COLO668 (cell line): Measurements from ENCODE around the gene PRKCA.

Source experiments
- DNase-seq: peaks from one replicate; lab custom pipeline; 2025; ENCODE audit not compliant: unreplicated experiment; lab: John Stamatoyannopoulos, UW

Gene PRKCA

GRCh38 chr17:66839616-66840015 lies 537.2 kb downstream of the PRKCA start:
- DNase-seq = no peak

- DNase-seq = no peak
These were observed 537.6 kb downstream of the PRKCA start for GRCh38 chr17:66840061-66840460.

DNA sequence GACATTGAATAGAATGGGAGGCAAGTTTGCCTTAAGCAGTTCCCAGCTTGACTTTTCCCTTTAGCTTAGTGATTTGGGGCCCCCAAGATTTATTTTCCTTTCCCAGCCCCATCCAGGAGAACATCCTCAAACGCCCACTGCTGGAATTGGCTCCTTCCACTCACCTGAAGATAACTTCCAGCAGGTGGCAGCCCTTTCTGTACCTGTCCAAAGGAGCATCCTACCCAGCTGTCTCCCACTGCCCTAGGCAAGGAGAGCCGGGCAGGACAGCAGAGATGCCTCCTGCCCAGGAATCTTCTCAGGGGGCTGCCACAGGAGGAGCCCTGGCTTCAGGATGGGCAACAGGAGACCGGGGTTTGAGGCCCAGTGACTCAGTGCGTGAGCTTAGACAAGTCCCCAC lies 538.9 kb downstream of the PRKCA start:
- no peak for DNase-seq

- DNase-seq = no peak
These were observed 539.3 kb downstream of the PRKCA start for GRCh38 chr17:66841744-66842143.

DNA sequence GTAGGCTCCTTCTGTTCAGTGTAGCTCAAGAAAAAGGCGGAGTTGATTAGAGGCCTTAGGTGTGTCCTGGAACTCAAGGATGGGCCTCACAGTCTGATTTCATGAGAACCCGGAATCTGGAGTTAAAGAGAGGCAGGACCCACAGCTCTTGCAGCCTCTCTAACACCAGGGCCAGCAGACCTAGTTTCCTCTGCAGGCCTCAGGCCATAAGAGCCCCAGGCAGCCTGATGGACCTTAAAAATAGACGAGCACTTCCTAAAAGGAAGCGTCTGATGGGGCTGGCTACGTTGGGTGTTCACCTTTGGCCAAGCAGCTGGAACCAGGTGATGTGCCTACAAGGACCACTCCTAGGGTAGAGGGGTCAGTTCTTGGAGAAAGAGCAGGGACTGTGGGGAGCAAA lies 540.1 kb downstream of the PRKCA start:
- DNase-seq = no peak

DNA sequence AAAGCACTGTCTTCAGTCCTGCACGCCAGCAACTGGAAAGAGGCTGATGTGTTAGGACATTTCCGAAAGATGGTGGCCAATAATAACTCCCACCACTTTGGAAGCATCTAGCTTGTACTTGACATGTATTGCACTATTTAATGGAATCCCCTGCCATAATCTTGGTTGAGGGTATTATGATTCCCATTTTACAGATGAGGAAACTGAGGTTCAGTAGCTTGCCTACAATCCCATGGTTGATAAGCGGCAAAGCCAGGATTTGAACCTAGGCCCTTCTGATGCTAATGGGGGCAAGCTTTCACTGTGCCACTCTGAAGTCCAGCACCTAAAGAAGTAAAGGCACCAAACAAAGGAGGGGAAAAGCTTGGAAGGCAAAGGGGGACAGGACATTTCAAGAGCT lies 540.5 kb downstream of the PRKCA start:
- DNase-seq = no peak

DNA sequence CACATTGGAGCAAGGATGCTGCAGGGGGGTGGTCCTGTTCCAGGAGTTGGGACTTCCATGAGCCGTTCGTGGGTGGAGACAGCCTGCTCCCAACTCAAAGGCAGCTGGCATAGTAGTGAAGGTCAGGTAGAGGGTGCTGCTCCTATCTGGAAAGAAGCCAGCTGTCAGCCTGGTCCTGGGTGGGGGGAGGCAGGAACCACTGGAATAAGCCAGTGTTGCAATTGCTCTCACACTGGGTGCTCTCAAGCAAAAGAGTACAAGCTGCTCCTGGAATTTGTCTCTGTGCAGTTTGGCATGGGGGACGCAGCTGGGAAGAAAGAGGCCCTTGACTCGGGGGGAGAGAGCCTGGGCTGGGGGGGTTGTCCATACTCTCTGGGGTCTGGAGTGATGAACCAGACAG lies 541.2 kb downstream of the PRKCA start:
- DNase-seq = no peak

- no peak for DNase-seq
These were observed 545.3 kb downstream of the PRKCA start for GRCh38 chr17:66847704-66848103.

- DNase-seq = no peak
These were observed 546.1 kb downstream of the PRKCA start for GRCh38 chr17:66848496-66848895.

GRCh38 chr17:66849032-66849655 lies 546.7 kb downstream of the PRKCA start:
- no peak for DNase-seq

DNA sequence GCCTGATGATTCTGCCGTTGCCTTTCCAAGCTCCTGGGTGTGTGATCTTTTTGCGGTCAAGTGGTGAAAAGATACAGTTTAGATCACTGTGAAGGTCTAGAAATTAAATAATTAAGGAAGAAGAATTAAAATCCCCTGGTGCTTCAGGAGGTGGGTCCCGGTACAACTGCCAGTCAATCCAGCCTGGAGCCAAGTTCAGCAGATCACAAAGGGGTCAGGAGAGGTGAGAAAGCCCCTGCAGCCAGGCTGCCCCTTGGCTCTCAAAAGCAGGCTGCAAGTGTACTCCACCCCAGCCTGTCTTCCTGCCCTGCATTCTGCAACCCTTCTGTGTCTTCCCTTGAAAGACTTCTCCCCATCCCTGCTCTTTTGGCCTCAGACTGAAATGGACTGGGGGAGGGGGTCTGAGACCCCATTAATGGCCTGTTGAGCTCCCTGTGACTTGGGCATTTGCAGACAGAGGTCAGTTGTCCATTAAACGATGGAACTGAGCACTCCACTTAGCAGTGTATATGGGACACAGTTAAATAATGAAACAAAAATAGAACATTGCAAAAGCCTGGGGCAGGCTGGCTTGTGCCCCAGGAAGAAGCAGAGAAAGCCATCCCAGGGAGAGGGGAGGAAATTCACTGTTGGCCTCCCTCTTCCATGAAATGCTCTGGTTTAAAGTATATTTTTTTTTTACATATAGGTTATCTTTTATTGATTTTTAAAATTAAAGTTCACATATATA lies 547.6 kb downstream of the PRKCA start:
- DNase-seq = no peak

DNA sequence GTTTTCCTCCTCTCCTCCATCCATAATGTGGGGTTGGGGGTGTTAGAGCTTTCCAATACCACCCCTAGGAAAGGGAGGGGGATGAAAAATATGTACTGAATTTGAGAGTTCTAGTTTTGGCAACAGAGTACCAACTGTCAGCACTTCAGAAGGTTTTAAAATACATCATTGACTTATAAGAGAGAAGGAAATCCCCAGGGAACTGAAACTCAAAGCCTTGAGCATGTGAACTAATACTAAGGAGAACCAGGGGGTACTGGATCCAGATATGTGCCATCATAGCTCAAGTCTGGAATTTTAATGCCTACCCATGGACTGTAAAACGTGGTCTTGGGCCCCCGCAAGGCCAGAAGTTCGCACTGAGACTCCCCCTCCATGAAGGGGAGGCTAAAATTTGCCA lies 548.3 kb downstream of the PRKCA start:
- no peak for DNase-seq

- DNase-seq = peak; percentile 11
These were observed 552.8 kb downstream of the PRKCA start for GRCh38 chr17:66855204-66855603.

DNA sequence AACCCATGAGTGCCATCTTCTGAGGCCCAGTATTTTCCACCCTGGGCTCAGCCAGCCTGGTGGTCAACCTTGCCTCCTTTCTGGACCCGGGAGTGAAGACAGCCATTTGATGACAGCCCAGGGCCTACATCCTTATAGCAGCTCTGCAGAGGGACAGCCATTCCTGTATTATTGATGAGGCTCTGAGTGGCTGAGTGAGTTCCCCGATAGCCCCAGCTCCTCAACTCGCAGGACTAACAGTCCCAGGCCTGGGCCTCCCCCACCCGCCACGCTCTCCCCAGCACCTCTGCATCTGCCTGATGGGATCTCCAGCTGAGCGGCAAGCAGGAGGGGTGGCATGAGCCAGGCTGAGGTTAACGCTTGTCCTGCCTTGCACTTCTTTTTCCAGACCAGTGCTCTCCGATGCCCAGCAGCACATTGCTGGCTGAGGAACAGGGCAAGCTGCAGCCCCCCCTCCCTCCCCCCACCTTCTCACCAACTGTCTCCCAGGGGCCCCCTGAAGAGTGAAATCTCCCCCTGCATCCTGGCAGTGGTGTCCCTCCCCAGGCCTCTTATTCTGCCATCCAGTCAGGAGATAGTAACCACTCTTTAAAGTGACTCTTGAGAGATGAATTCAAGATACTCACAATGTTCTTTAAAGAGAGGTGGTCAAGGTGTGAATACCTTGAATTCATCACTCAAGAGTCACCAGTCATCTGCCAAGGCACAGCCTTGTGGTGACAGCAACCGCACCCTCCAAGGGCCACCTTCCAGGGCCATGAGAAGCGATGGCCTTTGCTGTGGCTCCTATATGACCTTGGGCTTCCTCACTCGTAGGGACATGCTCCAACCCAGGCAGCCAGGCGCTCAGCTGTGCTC lies 556.0 kb downstream of the PRKCA start:
- no peak for DNase-seq

DNA sequence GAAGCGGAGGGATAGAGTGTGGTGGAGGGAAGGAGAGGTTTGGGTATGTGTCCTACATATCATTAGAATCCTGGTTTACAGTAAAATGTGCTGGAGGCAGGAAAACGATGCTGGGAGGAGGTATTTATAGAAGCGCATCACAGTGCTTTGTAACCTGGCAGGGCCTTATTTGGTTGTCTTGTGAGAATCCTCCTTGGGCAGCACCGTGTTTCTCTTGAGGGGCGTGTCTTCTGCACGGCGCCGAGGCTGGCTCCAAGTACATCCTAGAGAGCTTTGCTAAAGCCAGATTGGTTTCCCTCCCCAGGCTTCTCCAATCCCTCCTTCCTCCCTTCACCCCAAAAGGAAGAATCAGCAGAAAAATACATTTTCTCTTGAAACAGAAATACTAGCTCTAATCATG lies 556.9 kb downstream of the PRKCA start:
- DNase-seq = no peak

DNA sequence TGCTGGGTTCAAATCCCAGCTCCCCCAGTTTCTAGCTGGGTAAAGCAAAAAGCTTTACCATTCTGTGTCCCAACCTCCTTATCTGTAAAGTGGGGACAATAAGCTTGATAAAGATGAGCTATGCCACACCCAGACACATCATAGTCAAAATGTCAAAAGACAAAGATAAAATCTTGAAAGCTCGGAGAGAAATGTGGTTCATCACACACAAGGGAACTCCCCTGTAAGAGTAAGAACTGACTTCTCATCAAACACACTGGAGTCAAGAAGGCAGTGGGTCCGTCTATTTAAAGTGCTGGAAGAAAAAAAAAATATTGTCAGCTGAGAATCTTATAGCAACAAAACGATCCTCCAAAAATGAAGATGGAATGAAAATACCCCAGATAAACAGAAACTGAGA lies 557.8 kb downstream of the PRKCA start:
- no peak for DNase-seq
